CD4-positive, alpha-beta T cell treated with Interleukin-15 for 4 hours (primary cell): ENCODE results near the gene FCN3.

ENCODE experiments used
- DNase-seq: peaks from one replicate; pipeline ENCODE4 v3.0.0-alpha.2; 2020; ENCODE audit warnings: low spot score

FCN3 gene

GRCh38 chr1:27380224-27380623 is 5.6 kb upstream of the FCN3 start:
- no peak for DNase-seq

- no peak for DNase-seq
Observed at GRCh38 chr1:27379564-27380122, 5.0 kb upstream of the FCN3 start.

GRCh38 chr1:27377760-27378495 is 3.3 kb upstream of the FCN3 start:
- no peak for DNase-seq

GRCh38 chr1:27372808-27373690 is 1.6 kb downstream of the FCN3 start:
- no peak for DNase-seq

GRCh38 chr1:27372022-27372807 is 2.4 kb downstream of the FCN3 start:
- no peak for DNase-seq

- no peak for DNase-seq
Observed at GRCh38 chr1:27368869-27369582, 5.6 kb downstream of the FCN3 start.

- DNase-seq, result no peak
Observed at GRCh38 chr1:27367160-27367650, 7.4 kb downstream of the FCN3 start.

GRCh38 chr1:27366411-27367159 is 8.0 kb downstream of the FCN3 start, which contains the start of gene MAP3K6:
Gene MAP3K6, minus strand, starts transcription at chr1:27366961. Its CDS starts 364 bp downstream, at chr1:27366597.
- peak; percentile 22 for DNase-seq

GRCh38 chr1:27366113-27366410 is 8.6 kb downstream of the FCN3 start:
- DNase-seq, result peak; percentile 62

- peak; percentile 77 for DNase-seq
Observed at GRCh38 chr1:27365372-27366112, 9.1 kb downstream of the FCN3 start.

GRCh38 chr1:27364696-27365371 is 9.8 kb downstream of the FCN3 start:
- DNase-seq, result no peak

GRCh38 chr1:27363766-27364695 is 10.6 kb downstream of the FCN3 start:
- DNase-seq, result no peak

GRCh38 chr1:27361553-27361952 is 13.1 kb downstream of the FCN3 start:
- DNase-seq, result no peak

GRCh38 chr1:27361044-27361402 is 13.6 kb downstream of the FCN3 start:
- no peak for DNase-seq

GRCh38 chr1:27360159-27361043 is 14.2 kb downstream of the FCN3 start:
- peak; percentile 34 for DNase-seq

GRCh38 chr1:27359822-27360158 is 14.8 kb downstream of the FCN3 start:
- DNase-seq, result no peak

- no peak for DNase-seq
Observed at GRCh38 chr1:27358928-27359313, 15.7 kb downstream of the FCN3 start.
